Measurements from ENCODE around the gene NKD2.

The NKD2 gene

DNA sequence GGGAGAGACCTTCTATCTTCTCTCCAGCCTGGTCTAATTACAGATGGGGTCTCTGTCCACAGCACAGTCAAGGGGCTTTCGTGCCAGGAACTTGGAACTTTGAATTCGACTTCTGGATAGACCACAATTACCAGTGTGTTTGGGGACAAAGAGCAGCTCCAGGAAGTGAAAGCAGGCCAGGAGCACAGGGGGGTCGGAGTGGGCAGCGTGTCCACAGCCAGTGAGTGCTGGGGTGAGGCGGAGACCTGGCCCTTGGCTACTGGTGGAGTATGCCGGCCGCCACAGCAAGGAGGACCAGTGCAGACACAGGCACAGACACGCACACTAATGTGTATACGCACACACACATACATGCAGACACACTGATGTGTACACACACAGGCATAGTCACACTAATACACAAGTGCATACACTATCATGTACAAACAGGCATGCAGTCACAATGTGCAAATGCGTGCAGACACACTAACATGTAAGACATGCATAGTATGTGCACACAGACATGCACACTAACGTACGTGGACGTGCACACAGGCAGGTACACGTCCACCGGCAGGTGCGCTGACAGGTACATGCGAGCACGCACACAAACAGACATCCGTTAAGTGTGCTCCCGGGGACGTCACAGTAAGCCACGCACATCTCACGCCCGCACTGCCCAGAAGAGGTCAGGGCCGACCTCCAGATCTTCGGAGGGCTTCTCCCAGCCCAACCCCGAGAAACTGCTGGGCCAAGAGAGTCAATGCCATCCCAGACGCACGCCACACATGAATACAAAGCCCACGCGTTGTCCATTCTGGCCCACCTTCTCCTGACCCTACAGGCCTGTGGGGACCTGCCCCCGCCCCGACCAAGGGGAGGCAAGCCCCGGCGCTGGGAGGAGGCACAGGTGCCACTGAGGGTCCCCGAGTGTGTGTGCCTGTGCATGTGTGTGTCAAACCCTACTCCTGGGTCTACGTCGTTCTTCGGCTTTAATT lies 46.5 kb downstream of the NKD2 start:
- H3K9me2 ChIP-seq (replicated peaks; ENCODE audit: control insufficient read depth, low read length), result no peaks in the 10 kb centered on the region
- H3K79me2 ChIP-seq (ENCODE audit: control insufficient read depth, low read length), result no peaks in the 10 kb centered on the region
- no peak for TF ChIP-seq EZH2phosphoT487 (IDR thresholded peaks at IDR 0.05; ENCODE audit: borderline replicate concordance, low read length)
- TF ChIP-seq, protein P1, sequence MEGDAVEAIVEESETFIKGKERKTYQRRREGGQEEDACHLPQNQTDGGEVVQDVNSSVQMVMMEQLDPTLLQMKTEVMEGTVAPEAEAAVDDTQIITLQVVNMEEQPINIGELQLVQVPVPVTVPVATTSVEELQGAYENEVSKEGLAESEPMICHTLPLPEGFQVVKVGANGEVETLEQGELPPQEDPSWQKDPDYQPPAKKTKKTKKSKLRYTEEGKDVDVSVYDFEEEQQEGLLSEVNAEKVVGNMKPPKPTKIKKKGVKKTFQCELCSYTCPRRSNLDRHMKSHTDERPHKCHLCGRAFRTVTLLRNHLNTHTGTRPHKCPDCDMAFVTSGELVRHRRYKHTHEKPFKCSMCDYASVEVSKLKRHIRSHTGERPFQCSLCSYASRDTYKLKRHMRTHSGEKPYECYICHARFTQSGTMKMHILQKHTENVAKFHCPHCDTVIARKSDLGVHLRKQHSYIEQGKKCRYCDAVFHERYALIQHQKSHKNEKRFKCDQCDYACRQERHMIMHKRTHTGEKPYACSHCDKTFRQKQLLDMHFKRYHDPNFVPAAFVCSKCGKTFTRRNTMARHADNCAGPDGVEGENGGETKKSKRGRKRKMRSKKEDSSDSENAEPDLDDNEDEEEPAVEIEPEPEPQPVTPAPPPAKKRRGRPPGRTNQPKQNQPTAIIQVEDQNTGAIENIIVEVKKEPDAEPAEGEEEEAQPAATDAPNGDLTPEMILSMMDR (IDR thresholded peaks at IDR 0.05; ENCODE audit: low read depth, low read length, poor library complexity, severe bottlenecking), result no peak
- no peak overlapping the region for H3K4me3 ChIP-seq (ENCODE audit: low read length)
- H3K36me3 ChIP-seq (ENCODE audit: control insufficient read depth, low read length), result no peaks in the 10 kb centered on the region
- no peaks in the 10 kb centered on the region for H3K9me3 ChIP-seq (ENCODE audit: control insufficient read depth, insufficient read depth, low read length)
- H3F3A ChIP-seq (ENCODE audit: control insufficient read depth, insufficient read depth), result no peaks in the 10 kb centered on the region
- no peak overlapping the region for H3K27ac ChIP-seq (ENCODE audit: low read depth, low read length)
- no peaks in the 10 kb centered on the region for H3K27me3 ChIP-seq (ENCODE audit: control insufficient read depth, low read length)
- H3K4me2 ChIP-seq (ENCODE audit: low read length), result no peak overlapping the region
- H3K4me1 ChIP-seq (ENCODE audit: control insufficient read depth, low read length), result no peaks in the 10 kb centered on the region
- H4K20me1 ChIP-seq (ENCODE audit: control insufficient read depth, insufficient read depth, low read depth, low read length), result no peaks in the 10 kb centered on the region

DNA sequence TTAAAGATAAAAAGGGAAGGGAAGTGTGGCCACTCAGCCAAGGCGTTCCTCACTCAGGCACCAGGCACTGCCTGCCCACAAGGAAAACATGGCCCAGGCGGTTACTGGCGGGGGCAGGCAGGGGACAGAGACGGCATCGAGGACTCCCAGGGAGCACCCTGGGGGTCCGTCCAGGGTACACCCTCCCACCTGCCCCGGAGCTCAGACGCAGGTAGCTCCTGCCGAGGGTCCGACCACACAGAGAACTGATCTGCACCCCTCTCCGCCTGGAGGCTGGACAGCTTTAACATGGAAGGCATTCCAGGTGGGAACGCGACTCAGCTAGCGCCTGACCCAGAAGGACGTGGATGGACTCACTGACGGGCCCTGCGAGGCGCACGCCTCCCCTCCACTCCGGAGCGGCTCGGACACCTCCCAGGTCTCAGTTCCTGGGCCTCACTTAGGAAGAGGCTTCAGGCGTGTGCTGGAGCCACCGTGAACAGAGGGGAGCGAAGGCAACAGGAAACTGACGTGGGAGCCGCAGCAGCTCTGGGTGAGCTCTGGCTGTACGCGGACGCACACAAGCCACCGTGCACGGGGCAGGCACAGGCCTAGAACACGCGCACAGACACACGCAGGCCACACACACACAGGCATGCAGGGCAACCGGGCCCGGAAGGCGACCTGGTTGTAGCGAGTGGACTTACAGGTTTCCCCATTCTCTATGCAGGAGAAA lies 47.5 kb downstream of the NKD2 start:
- no peaks in the 10 kb centered on the region for H3K36me3 ChIP-seq (ENCODE audit: control insufficient read depth, low read length)
- H3F3A ChIP-seq (ENCODE audit: control insufficient read depth, insufficient read depth), result no peaks in the 10 kb centered on the region
- TF ChIP-seq EZH2phosphoT487 (IDR thresholded peaks at IDR 0.05; ENCODE audit: borderline replicate concordance, low read length), result no peak
- TF ChIP-seq, protein P1 (IDR thresholded peaks at IDR 0.05; ENCODE audit: low read depth, low read length, poor library complexity, severe bottlenecking), result no peak
- H3K79me2 ChIP-seq (ENCODE audit: control insufficient read depth, low read length), result no peaks in the 10 kb centered on the region
- H3K4me1 ChIP-seq (ENCODE audit: control insufficient read depth, low read length), result no peaks in the 10 kb centered on the region
- H4K20me1 ChIP-seq (ENCODE audit: control insufficient read depth, insufficient read depth, low read depth, low read length), result no peaks in the 10 kb centered on the region
- H3K4me2 ChIP-seq (ENCODE audit: low read length), result no peak overlapping the region
- no peak overlapping the region for H3K27ac ChIP-seq (ENCODE audit: low read depth, low read length)
- H3K4me3 ChIP-seq (ENCODE audit: low read length), result no peak overlapping the region
- no peaks in the 10 kb centered on the region for H3K27me3 ChIP-seq (ENCODE audit: control insufficient read depth, low read length)
- H3K9me2 ChIP-seq (replicated peaks; ENCODE audit: control insufficient read depth, low read length), result no peaks in the 10 kb centered on the region
- H3K9me3 ChIP-seq (ENCODE audit: control insufficient read depth, insufficient read depth, low read length), result no peaks in the 10 kb centered on the region

DNA sequence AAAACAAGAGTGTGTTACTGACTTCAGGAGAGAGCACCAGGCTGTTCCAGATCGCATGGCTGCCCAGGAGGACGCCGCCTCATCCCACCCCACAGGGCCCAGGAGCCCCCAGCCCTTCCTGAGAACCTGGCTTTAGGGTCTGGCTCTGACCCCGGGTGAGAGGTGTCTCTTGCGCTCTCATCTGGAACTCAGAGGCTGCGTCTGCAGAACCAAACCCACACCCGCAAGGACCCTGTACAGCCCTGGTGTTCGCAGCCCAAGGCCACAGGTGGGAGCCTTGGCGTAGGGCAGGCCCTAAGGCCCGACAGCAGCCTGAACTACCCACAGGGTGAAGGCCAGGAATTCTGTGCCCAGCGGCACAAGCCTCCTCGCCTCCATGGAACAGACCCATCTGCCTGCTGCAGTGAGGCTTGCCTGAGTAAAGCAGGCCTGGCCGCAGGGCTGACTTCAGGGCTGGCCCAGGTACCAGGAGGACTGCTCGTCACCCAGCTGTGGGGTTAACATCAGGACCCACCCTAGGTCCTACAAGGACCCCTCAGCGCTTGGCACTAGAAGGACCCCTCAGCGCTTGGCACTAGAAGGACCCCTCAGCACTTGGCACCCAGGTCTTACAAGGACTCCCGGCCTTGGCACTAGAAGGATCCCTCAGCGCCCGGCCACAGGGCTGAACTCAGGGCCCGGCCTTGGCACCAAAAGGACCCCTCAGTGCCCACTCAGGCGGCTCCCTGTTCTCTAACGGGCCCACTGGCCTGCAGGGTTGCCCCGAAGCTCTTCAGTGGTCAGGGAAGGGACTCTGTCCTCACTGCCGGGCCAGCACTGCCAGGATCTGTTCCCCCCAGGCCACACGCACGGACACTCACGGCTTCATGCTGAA lies 48.2 kb downstream of the NKD2 start:
- H3K9me2 ChIP-seq (replicated peaks; ENCODE audit: control insufficient read depth, low read length), result no peaks in the 10 kb centered on the region
- H3K4me2 ChIP-seq (ENCODE audit: low read length), result no peak overlapping the region
- H3K27me3 ChIP-seq (ENCODE audit: control insufficient read depth, low read length), result no peaks in the 10 kb centered on the region
- no peaks in the 10 kb centered on the region for H4K20me1 ChIP-seq (ENCODE audit: control insufficient read depth, insufficient read depth, low read depth, low read length)
- no peak overlapping the region for H3K4me3 ChIP-seq (ENCODE audit: low read length)
- no peak overlapping the region for H3K27ac ChIP-seq (ENCODE audit: low read depth, low read length)
- H3F3A ChIP-seq (ENCODE audit: control insufficient read depth, insufficient read depth), result no peaks in the 10 kb centered on the region
- no peaks in the 10 kb centered on the region for H3K9me3 ChIP-seq (ENCODE audit: control insufficient read depth, insufficient read depth, low read length)
- TF ChIP-seq, protein P1 (IDR thresholded peaks at IDR 0.05; ENCODE audit: low read depth, low read length, poor library complexity, severe bottlenecking), result no peak
- no peak for TF ChIP-seq EZH2phosphoT487 (IDR thresholded peaks at IDR 0.05; ENCODE audit: borderline replicate concordance, low read length)
- no peaks in the 10 kb centered on the region for H3K79me2 ChIP-seq (ENCODE audit: control insufficient read depth, low read length)
- no peaks in the 10 kb centered on the region for H3K4me1 ChIP-seq (ENCODE audit: control insufficient read depth, low read length)
- H3K36me3 ChIP-seq (ENCODE audit: control insufficient read depth, low read length), result no peaks in the 10 kb centered on the region

Measured in DOHH2 (cell line).